Measurements from ENCODE around the gene MAD1L1.

The MAD1L1 gene

DNA sequence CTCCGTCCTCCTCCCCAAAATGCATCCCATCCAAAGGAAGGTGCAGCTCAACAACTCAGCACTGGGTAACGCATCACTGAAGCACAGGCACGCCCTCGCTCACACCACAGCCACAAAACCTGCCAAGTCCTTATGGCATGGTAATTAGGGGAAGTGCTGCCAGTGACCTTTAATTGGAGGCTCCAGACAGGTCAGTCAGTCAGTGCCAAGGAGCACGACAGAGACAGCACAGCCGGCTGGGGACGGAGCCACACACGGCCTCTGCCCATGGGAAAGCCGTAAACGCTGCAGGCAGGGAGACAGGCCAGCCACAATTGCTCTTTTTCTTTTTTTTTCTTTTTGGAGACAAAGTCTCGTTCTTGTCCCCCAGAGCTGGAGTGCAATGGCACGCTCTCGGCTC lies 146.5 kb downstream of the MAD1L1 start:
- TF ChIP-seq, protein P1, sequence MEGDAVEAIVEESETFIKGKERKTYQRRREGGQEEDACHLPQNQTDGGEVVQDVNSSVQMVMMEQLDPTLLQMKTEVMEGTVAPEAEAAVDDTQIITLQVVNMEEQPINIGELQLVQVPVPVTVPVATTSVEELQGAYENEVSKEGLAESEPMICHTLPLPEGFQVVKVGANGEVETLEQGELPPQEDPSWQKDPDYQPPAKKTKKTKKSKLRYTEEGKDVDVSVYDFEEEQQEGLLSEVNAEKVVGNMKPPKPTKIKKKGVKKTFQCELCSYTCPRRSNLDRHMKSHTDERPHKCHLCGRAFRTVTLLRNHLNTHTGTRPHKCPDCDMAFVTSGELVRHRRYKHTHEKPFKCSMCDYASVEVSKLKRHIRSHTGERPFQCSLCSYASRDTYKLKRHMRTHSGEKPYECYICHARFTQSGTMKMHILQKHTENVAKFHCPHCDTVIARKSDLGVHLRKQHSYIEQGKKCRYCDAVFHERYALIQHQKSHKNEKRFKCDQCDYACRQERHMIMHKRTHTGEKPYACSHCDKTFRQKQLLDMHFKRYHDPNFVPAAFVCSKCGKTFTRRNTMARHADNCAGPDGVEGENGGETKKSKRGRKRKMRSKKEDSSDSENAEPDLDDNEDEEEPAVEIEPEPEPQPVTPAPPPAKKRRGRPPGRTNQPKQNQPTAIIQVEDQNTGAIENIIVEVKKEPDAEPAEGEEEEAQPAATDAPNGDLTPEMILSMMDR (conservative IDR thresholded peaks at IDR 0.05; ENCODE audit: low read depth) = no peak
- no peak overlapping the region for H3K27ac ChIP-seq
- CTCF ChIA-PET = interaction anchor here (0.6 kb wide), 2 partner anchors 74 to 462 kb away, joined by 3 to 4 read pairs; no protein-coding TSS in a partner anchor
- POLR2A ChIA-PET (ENCODE audit: low non-redundant PET) = no interaction called here
- no peak for DNase-seq (ENCODE audit: low spot score)

DNA sequence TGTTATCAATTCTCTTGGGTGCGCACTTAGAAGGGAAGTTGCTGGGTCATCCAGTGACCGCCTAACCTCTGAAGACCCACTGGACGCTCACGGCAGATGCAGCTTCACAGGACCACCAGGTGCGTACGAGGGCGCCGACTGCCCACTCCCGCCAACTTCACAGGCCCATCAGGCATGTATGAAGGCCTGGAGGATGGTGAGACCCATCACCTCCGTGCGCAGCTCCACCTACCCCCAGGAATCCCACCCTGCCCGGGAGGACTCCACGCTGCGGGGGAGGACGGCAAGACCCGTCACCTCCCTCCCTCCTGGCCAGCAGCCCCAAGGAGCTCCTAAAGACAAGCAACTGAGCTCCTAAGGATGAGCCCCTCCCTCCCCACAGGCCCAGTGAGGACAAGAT lies 146.9 kb downstream of the MAD1L1 start:
- CTCF ChIA-PET = no interaction called here
- no peak overlapping the region for H3K27ac ChIP-seq
- TF ChIP-seq, protein P1 (conservative IDR thresholded peaks at IDR 0.05; ENCODE audit: low read depth) = no peak
- no peak for DNase-seq (ENCODE audit: low spot score)
- POLR2A ChIA-PET (ENCODE audit: low non-redundant PET) = no interaction called here

DNA sequence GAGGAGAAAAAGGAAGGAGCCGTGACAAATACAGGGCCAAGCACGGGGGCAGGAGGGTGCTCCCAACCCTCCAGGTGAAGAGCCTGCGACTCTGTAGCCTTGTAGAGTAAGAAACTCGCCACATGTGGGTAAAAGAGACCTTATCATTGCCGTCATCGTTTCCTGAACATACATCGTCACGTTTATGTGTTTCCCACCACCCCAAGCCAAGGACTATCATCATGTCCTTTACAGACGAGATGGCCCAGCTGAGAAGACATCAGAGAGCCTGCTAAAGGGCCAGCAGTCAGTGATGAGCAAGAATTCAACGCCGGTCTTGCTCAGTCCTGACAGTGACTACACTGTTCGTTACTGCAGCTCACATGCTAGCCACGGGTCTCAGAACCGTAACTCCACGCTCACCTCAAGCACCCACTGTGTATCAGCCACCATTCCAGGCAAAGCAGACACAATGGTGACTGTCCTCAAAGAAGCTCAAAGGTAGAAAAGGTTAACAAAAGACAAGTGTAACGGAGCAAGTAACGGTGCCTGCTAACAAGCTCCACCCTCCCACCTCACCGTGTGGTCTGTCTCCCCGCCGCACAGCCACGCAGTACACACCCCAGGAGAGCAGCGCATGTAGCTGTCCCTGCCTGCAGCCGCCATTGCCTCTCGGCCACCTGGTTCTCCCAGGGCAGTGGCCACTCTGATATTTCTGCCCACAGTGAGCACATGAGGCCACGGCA lies 147.8 kb downstream of the MAD1L1 start:
- ChIA-PET CTCF (no interaction called here), POLR2A (ENCODE audit: low non-redundant PET) (no interaction called here)
- TF ChIP-seq, protein P1 (conservative IDR thresholded peaks at IDR 0.05; ENCODE audit: low read depth) = no peak
- H3K27ac ChIP-seq = no peak overlapping the region
- no peak for DNase-seq (ENCODE audit: low spot score)

DNA sequence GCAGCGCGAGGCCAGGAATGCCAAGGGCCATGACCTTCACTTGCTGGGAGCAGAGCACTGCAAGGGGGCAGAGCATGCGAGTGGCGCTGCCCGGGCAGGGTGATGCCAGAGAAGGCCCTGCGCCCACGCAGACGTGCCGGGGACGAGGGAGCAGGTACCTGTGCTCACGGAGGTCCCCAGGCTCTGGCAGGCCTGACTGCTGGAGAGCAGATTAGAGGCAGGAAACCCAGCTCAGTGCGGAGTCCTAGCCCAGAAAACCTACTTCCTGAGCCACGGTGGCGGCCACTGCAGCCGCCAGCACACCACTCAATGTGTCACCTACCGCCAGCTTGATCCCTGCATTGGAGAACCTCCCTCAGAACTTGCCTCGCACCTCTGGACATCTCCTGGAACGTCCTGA lies 148.4 kb downstream of the MAD1L1 start:
- ChIA-PET CTCF (no interaction called here), POLR2A (ENCODE audit: low non-redundant PET) (no interaction called here)
- TF ChIP-seq, protein P1 (conservative IDR thresholded peaks at IDR 0.05; ENCODE audit: low read depth) = no peak
- H3K27ac ChIP-seq = no peak overlapping the region
- DNase-seq (ENCODE audit: low spot score) = no peak

DNA sequence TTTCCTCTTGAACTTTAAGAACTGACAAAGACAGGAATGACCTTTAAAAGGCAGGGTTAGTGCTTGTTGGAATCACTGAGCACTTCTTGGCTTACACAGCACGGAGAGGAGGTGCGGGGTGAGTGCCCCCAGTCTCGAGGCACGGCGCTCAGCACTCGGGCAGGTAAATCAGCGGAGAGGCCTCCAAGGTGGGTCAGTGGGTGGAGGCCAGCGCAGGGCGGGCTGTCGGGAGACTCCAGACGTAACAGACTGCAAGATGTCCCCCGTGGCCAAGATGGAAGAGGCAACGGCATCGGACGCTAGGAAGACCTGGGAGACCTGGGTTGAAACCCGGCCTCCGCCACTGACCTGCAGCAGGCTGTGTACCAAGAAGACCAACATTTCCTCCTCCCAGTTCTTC lies 149.4 kb downstream of the MAD1L1 start:
- TF ChIP-seq, protein P1 (conservative IDR thresholded peaks at IDR 0.05; ENCODE audit: low read depth) = no peak
- H3K27ac ChIP-seq = no peak overlapping the region
- CTCF ChIA-PET = no interaction called here
- POLR2A ChIA-PET (ENCODE audit: low non-redundant PET) = no interaction called here
- DNase-seq (ENCODE audit: low spot score) = no peak

DNA sequence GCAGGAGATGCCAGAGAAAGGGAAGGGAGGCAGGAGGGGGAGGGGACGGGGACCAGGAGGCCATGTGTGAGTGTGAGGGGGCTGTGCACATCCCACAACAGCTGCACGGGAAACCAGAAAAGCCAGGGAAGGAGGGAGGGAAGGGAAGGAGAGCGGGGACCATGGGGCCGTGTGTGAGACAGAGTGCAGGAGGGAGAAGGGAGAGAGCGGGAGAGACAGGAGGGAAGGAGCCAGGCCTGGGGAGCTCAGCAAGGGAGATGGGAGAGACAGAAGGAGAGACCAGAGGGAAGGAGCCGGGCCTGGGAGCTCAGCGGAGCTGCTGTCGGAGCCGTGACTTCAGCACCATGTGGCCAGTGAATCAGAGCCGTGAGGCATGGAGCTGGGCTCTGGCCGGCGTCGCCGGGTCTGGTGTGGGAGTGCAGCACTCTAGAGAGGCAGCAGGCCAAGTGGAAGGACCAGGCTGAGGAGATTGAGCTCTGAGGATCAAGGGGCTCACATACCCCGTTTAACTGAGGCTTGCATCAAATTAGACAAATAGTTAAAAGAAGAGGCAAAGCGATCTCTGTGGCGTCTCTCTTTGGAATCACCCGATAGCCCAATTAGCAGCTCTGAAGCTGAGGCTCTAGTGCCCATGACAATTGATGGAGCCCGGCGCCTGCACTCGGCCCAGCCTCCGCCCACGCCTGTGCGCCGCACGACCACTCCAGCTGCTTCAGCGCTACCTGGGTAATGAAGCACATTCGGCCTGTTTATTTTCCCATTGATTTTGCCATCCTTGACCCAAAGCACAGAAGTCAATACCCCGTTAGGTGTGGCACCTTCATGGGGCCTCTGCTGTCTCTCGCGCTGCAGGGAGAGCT lies 150.4 kb downstream of the MAD1L1 start:
- POLR2A ChIA-PET (ENCODE audit: low non-redundant PET) = no interaction called here
- DNase-seq (ENCODE audit: low spot score) = no peak
- CTCF ChIA-PET = no interaction called here
- TF ChIP-seq, protein P1 (conservative IDR thresholded peaks at IDR 0.05; ENCODE audit: low read depth) = no peak
- no peak overlapping the region for H3K27ac ChIP-seq

Measured in RWPE1 (cell line).